ENCODE measurements around the gene KCNJ8.
"Not testable (repeated sequence)": the region's sequence is repeated elsewhere in the genome, so short reads cannot be mapped to it uniquely, and the experiment has no call there.

KCNJ8 gene

GRCh38 chr12:21813751-21814150, 39.2 kb upstream of the KCNJ8 start:
- no peak for DNase-seq (ENCODE audit: low spot score)
- Histone ChIP-seq H3K9me3 (replicated peaks in 1 of 2; ENCODE audit: control insufficient read depth in 2 of 2, insufficient read depth in 1 of 2, low read depth in 1 of 2, low read length in 2 of 2) (peaks cover 0 to 2% of the 10 kb centered on the region in 2 donors), H3K27me3 (ENCODE audit: control insufficient read depth in 3 of 3, insufficient read depth in 3 of 3, low read depth in 1 of 3, low read length in 3 of 3) (no peaks in the 10 kb centered on the region), H2BK120ac (ENCODE audit: low read depth, low read length) (no peak overlapping the region), H2BK12ac (ENCODE audit: low read length) (no peak overlapping the region), H3K14ac (ENCODE audit: low read length) (no peak overlapping the region), H3K4me2 (ENCODE audit: insufficient read depth, low read length, poor library complexity, severe bottlenecking) (no peak overlapping the region), H4K8ac (ENCODE audit: low read depth, low read length) (no peak overlapping the region), H2BK5ac (ENCODE audit: low read length) (no peak overlapping the region), H3K4ac (ENCODE audit: low read length) (no peak overlapping the region), H3K4me1 (ENCODE audit: control insufficient read depth in 2 of 2, insufficient read depth in 1 of 2, low read depth in 1 of 2, low read length in 2 of 2) (peaks cover 0 to 2% of the 10 kb centered on the region in 2 donors), H2BK15ac (ENCODE audit: low read length) (no peak overlapping the region), H3K18ac (ENCODE audit: low read length) (no peak overlapping the region), H2AK5ac (ENCODE audit: low read depth, low read length) (no peak overlapping the region), H3K36me3 (replicated peaks in 1 of 2; ENCODE audit: control insufficient read depth in 2 of 2, insufficient read depth in 2 of 2, low read length in 2 of 2) (peaks cover 0 to 8% of the 10 kb centered on the region in 2 donors), H3K9ac (ENCODE audit: low read depth, low read length, poor library complexity) (no peak overlapping the region), H2AFZ (ENCODE audit: low read length) (no peak overlapping the region), H4K91ac (ENCODE audit: low read depth, low read length, poor library complexity) (no peak overlapping the region), H3K4me3 (ENCODE audit: low read length in 2 of 2) (no peak overlapping the region), H3K27ac (replicated peaks; ENCODE audit: low read length) (no peak overlapping the region), H3K23ac (ENCODE audit: low read depth, low read length, poor library complexity) (no peak overlapping the region), H3K79me1 (ENCODE audit: low read depth, low read length) (no peaks in the 10 kb centered on the region)
- WGBS, 2 donors (ENCODE audit: extremely low coverage in 2 of 2, insufficient read length in 2 of 2, insufficient replicate concordance in 1 of 2): no CpG with 5 or more reads among the region's 3 CpGs

DNA sequence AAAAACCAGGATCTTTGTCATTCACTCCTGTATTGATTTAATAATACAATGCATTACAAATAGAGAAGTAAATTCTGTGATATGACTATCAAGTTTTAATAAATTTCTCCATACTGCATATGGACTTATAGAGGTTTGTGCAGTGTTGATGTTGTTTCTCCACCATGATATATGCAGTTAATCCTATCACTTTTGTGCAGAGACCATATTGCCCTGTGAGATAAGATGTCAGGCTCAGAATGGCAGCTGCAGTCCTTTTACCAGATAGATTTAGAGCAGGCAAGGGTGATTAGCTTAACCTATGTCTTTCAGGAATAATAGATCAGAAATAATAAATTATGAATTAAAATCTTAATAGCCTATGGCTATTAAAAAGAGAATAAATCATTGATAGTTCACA, 38.6 kb upstream of the KCNJ8 start:
- H2BK5ac ChIP-seq (ENCODE audit: low read length): no peak overlapping the region
- peaks cover 0 to 2% of the 10 kb centered on the region in 2 donors for H3K9me3 ChIP-seq (replicated peaks in 1 of 2; ENCODE audit: control insufficient read depth in 2 of 2, insufficient read depth in 1 of 2, low read depth in 1 of 2, low read length in 2 of 2)
- no peak overlapping the region for H3K18ac ChIP-seq (ENCODE audit: low read length)
- no peak overlapping the region for H3K9ac ChIP-seq (ENCODE audit: low read depth, low read length, poor library complexity)
- no peak overlapping the region for H2BK12ac ChIP-seq (ENCODE audit: low read length)
- DNase-seq (ENCODE audit: low spot score): no peak
- no peak overlapping the region for H2AFZ ChIP-seq (ENCODE audit: low read length)
- H2BK15ac ChIP-seq (ENCODE audit: low read length): no peak overlapping the region
- no peak overlapping the region for H2BK120ac ChIP-seq (ENCODE audit: low read depth, low read length)
- no peak overlapping the region for H3K4me2 ChIP-seq (ENCODE audit: insufficient read depth, low read length, poor library complexity, severe bottlenecking)
- H4K8ac ChIP-seq (ENCODE audit: low read depth, low read length): no peak overlapping the region
- no peak overlapping the region for H3K27ac ChIP-seq (replicated peaks; ENCODE audit: low read length)
- no peaks in the 10 kb centered on the region for H3K79me1 ChIP-seq (ENCODE audit: low read depth, low read length)
- no peak overlapping the region for H3K14ac ChIP-seq (ENCODE audit: low read length)
- no peak overlapping the region for H4K91ac ChIP-seq (ENCODE audit: low read depth, low read length, poor library complexity)
- no peaks in the 10 kb centered on the region for H3K27me3 ChIP-seq (ENCODE audit: control insufficient read depth in 3 of 3, insufficient read depth in 3 of 3, low read depth in 1 of 3, low read length in 3 of 3)
- H3K23ac ChIP-seq (ENCODE audit: low read depth, low read length, poor library complexity): no peak overlapping the region
- H3K36me3 ChIP-seq (replicated peaks in 1 of 2; ENCODE audit: control insufficient read depth in 2 of 2, insufficient read depth in 2 of 2, low read length in 2 of 2): peaks cover 0 to 8% of the 10 kb centered on the region in 2 donors
- no peak overlapping the region for H2AK5ac ChIP-seq (ENCODE audit: low read depth, low read length)
- no peak overlapping the region for H3K4ac ChIP-seq (ENCODE audit: low read length)
- H3K4me3 ChIP-seq (ENCODE audit: low read length in 2 of 2): no peak overlapping the region
- H3K4me1 ChIP-seq (ENCODE audit: control insufficient read depth in 2 of 2, insufficient read depth in 1 of 2, low read depth in 1 of 2, low read length in 2 of 2): no peaks in the 10 kb centered on the region

- not testable (repeated sequence) for H3K36me3 ChIP-seq (replicated peaks in 1 of 2; ENCODE audit: control insufficient read depth in 2 of 2, insufficient read depth in 2 of 2, low read length in 2 of 2); H4K91ac ChIP-seq (ENCODE audit: low read depth, low read length, poor library complexity); H2BK15ac ChIP-seq (ENCODE audit: low read length); H3K4me1 ChIP-seq (ENCODE audit: control insufficient read depth in 2 of 2, insufficient read depth in 1 of 2, low read depth in 1 of 2, low read length in 2 of 2); H2BK12ac ChIP-seq (ENCODE audit: low read length); H2BK5ac ChIP-seq (ENCODE audit: low read length); H3K9me3 ChIP-seq (replicated peaks in 1 of 2; ENCODE audit: control insufficient read depth in 2 of 2, insufficient read depth in 1 of 2, low read depth in 1 of 2, low read length in 2 of 2); H3K18ac ChIP-seq (ENCODE audit: low read length); H3K27ac ChIP-seq (replicated peaks; ENCODE audit: low read length); H3K9ac ChIP-seq (ENCODE audit: low read depth, low read length, poor library complexity); DNase-seq (ENCODE audit: low spot score); H2AK5ac ChIP-seq (ENCODE audit: low read depth, low read length); H3K23ac ChIP-seq (ENCODE audit: low read depth, low read length, poor library complexity); H3K4ac ChIP-seq (ENCODE audit: low read length); H4K8ac ChIP-seq (ENCODE audit: low read depth, low read length); H3K14ac ChIP-seq (ENCODE audit: low read length); H3K27me3 ChIP-seq (ENCODE audit: control insufficient read depth in 3 of 3, insufficient read depth in 3 of 3, low read depth in 1 of 3, low read length in 3 of 3); H3K4me3 ChIP-seq (ENCODE audit: low read length in 2 of 2); H2AFZ ChIP-seq (ENCODE audit: low read length); H3K79me1 ChIP-seq (ENCODE audit: low read depth, low read length); H2BK120ac ChIP-seq (ENCODE audit: low read depth, low read length); H3K4me2 ChIP-seq (ENCODE audit: insufficient read depth, low read length, poor library complexity, severe bottlenecking)
- WGBS, 2 donors (ENCODE audit: extremely low coverage in 2 of 2, insufficient read length in 2 of 2, insufficient replicate concordance in 1 of 2): no CpG with 5 or more reads among the region's 2 CpGs
These were observed 37.8 kb upstream of the KCNJ8 start for GRCh38 chr12:21812340-21812739.

DNA sequence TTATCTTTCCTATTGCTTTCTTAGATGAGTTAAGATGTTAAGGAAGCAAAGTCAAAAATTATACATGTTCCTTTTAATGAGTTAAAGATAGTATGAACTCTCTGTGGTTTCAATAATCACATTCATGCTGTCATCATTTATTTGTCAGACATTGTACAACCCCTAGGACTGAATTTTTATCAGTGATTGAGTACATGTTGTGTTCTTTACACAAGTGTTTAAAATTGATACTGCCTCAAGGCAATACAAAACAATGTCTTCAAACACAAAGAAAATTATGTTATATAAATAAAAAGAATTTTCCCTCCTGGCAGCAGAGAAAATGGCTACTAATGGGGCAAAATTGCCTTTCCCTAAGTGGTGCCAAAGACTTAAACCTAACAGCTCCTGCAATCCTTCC, 34.6 kb upstream of the KCNJ8 start:
- Histone ChIP-seq H3K23ac (ENCODE audit: low read depth, low read length, poor library complexity) (no peak overlapping the region), H3K9ac (ENCODE audit: low read depth, low read length, poor library complexity) (no peak overlapping the region), H3K27ac (replicated peaks; ENCODE audit: low read length) (no peak overlapping the region), H3K9me3 (replicated peaks in 1 of 2; ENCODE audit: control insufficient read depth in 2 of 2, insufficient read depth in 1 of 2, low read depth in 1 of 2, low read length in 2 of 2) (peaks cover 0 to under 1% of the 10 kb centered on the region in 2 donors), H2BK15ac (ENCODE audit: low read length) (no peak overlapping the region), H2AFZ (ENCODE audit: low read length) (no peak overlapping the region), H3K36me3 (replicated peaks in 1 of 2; ENCODE audit: control insufficient read depth in 2 of 2, insufficient read depth in 2 of 2, low read length in 2 of 2) (peaks cover 1 to 7% of the 10 kb centered on the region in 2 donors), H2BK5ac (ENCODE audit: low read length) (no peak overlapping the region), H4K91ac (ENCODE audit: low read depth, low read length, poor library complexity) (no peak overlapping the region), H3K18ac (ENCODE audit: low read length) (no peak overlapping the region), H2BK12ac (ENCODE audit: low read length) (no peak overlapping the region), H2AK5ac (ENCODE audit: low read depth, low read length) (no peak overlapping the region), H2BK120ac (ENCODE audit: low read depth, low read length) (no peak overlapping the region), H3K14ac (ENCODE audit: low read length) (no peak overlapping the region), H4K8ac (ENCODE audit: low read depth, low read length) (no peak overlapping the region), H3K79me1 (ENCODE audit: low read depth, low read length) (no peaks in the 10 kb centered on the region), H3K4me2 (ENCODE audit: insufficient read depth, low read length, poor library complexity, severe bottlenecking) (no peak overlapping the region), H3K27me3 (ENCODE audit: control insufficient read depth in 3 of 3, insufficient read depth in 3 of 3, low read depth in 1 of 3, low read length in 3 of 3) (no peaks in the 10 kb centered on the region), H3K4me3 (ENCODE audit: low read length in 2 of 2) (no peak overlapping the region), H3K4me1 (ENCODE audit: control insufficient read depth in 2 of 2, insufficient read depth in 1 of 2, low read depth in 1 of 2, low read length in 2 of 2) (no peaks in the 10 kb centered on the region), H3K4ac (ENCODE audit: low read length) (no peak overlapping the region)
- DNase-seq (ENCODE audit: low spot score): no peak

Measured in neuronal stem cell (in vitro differentiated cells).